GM12891 (cell line): ENCODE measurements around the gene BAX.

ENCODE experiments used
- PAX5 ChIP-seq: IDR thresholded peaks from 2 replicates; pipeline ENCODE4 v1.6.1; 2011; ENCODE audit warnings: low read length, moderate library complexity, mild to moderate bottlenecking; ENCODE audit not compliant: insufficient read depth, severe bottlenecking
- POLR2A ChIP-seq: IDR thresholded peaks from 2 replicates; pipeline ENCODE4 v1.6.1; 2011; ENCODE audit warnings: low read depth, low read length, control low read depth
- POLR2AphosphoS5 ChIP-seq: IDR thresholded peaks from 2 replicates; pipeline ENCODE4 v1.6.1; 2011; ENCODE audit warnings: low read depth, low read length, control low read depth
- POU2F2 ChIP-seq: IDR thresholded peaks from 2 replicates; pipeline ENCODE4 v1.6.1; 2011; ENCODE audit warnings: low read depth, mild to moderate bottlenecking, control low read depth, low read length, moderate library complexity
- SPI1 ChIP-seq: IDR thresholded peaks from 2 replicates; pipeline ENCODE4 v1.6.1; 2011; ENCODE audit warnings: low read depth, low read length, control low read depth
- TAF1 ChIP-seq: IDR thresholded peaks from 2 replicates; pipeline ENCODE4 v1.6.1; 2011; ENCODE audit warnings: low read depth, low read length, control low read depth

- no peak for TF ChIP-seq POLR2AphosphoS5
- TF ChIP-seq POLR2A: no peak
- TF ChIP-seq PAX5: no peak
- TF ChIP-seq TAF1: no peak
- no peak for TF ChIP-seq SPI1
- no peak for TF ChIP-seq POU2F2
Observed at GRCh38 chr19:48915757-48916156, 38.9 kb upstream of the BAX start.
